Pancreas (tissue), 10 donors: ENCODE measurements around the gene NRIP2. TPM values are rescaled to one million over a fixed set of nuclear protein-coding genes. Genes with fewer than 3 reads are reported as not detected.

Experiments
- ATAC-seq, 4 donors: fragments of 200-7000 bp; cut with Tn5 transposase; one replicate each; pipeline versions ENCODE4 v1.8.0 to v1.9.1; 2020; ENCODE audit warnings: mild to moderate bottlenecking in 4 of 4, moderate library complexity in 4 of 4
- DNase-seq, 6 donors: peaks; one replicate each; pipeline ENCODE4 v3.0.0-alpha.2; 2020
- FAIRE-seq: peaks from 2 replicates; lab custom pipeline; 2012; peaks lifted over from hg19 to GRCh38; lab: Jason Lieb, UNC
- H3K27ac ChIP-seq, 4 donors: fragments of 200-600 bp; sonication (generic); 1 replicate in 3 of 4; 2 replicates in 1 of 4; pipeline versions ENCODE4 v1.5.0 to v1.8.0; 2020
- H3K27me3 ChIP-seq, 4 donors: fragments of 200-600 bp; one replicate each; pipeline ENCODE4 v1.8.0; 2021
- H3K36me3 ChIP-seq, 3 donors: fragments of 200-600 bp; sonication (generic) in 1 of 3; one replicate each; pipeline versions ENCODE4 v1.5.0 to v1.8.0; 2020 to 2021
- H3K4me1 ChIP-seq, 3 donors: fragments of 200-600 bp; one replicate each; pipeline ENCODE4 v1.8.0; 2021
- H3K4me3 ChIP-seq, 4 donors: fragments of 200-600 bp; sonication (generic) in 2 of 4; one replicate each; pipeline versions ENCODE4 v1.5.0 to v1.8.0; 2020 to 2021
- H3K9me3 ChIP-seq, 4 donors: fragments of 200-600 bp; one replicate each; pipeline ENCODE4 v1.8.0; 2021
- WGBS, 2 donors: extraction: QIAGEN DNeasy Blood & Tissue Kit; methylation state at CpG; one replicate each; pipeline ENCODE4 v1.1.7; 2013; 5-methylcytosine and 5-hydroxymethylcytosine counted together
- intact Hi-C, 3 donors: fragments of 100-400 bp; cut with DNase I; formaldehyde crosslinking; loops; one replicate each; pipeline versions ENCODE4 v1.11.1 to v1.14.2; 2022
- polyA plus RNA-seq, 2 donors: library from polyadenylated mRNA; stranded (reverse); fragments of 200-250 nt; gene quantifications; one replicate each; pipeline ENCODE4 v1.2.3, GENCODE V29; 2013
- total RNA-seq, 6 donors: library from RNA; stranded (reverse); fragmentation: NEBNext Ultra II Directional in 4 of 6; extraction: Animal tissue kit (Norgen Biotek cat#: 25700) in 4 of 6; gene quantifications; one replicate each; pipeline versions ENCODE4 v1.2.1 to v1.2.4, GENCODE V29; 2021 to 2023
- TF ChIP-seq, protein P1 (sequence below), 4 donors: fragments of 200-600 bp; sonication (generic) in 3 of 4; IDR thresholded peaks; one replicate each; pipeline versions ENCODE4 v1.5.0 to v1.8.0; 2021; ENCODE audit warnings: antibody characterized with exemption in 4 of 4
- donor health status: healthy with polysubstance abuse.
- donor health status: DM: no; HTN: no; CAD: no; lungs with moderate emphysema.
- donor health status: DM: no; HTN: no; CAD: no.
- donor health status: control.
- donor health status: control.
- donor health status: Bipolar disorder and iron deficiency.
- donor health status: DM: yes; HTN: yes; CAD: no.
- donor health status: DM: no; HTN: no; CAD: no.
- donor health status: DM: no; HTN: no; CAD: no.
- donor health status: DM: yes; HTN: yes; CAD: no.

The NRIP2 gene
- total and polyA plus RNA-seq, 8 donors, result 0.13 to 1.2 (median 0.56) TPM

- Histone ChIP-seq H3K4me1 (peaks cover 8 to 12% (median 10%) of the 10 kb centered on the region in 3 donors), H3K27ac (peak within 1 kb of the TSS; percentile 90 to 96 (median 94)), H3K36me3 (peaks cover 0 to 2% (median 0%) of the 10 kb centered on the region in 3 donors), H3K9me3 (no peaks in the 10 kb centered on the region), H3K4me3 (peak within 1 kb of the TSS; percentile 37 to 61 (median 57)), H3K27me3 (no peaks in the 10 kb centered on the region)
- FAIRE-seq, result peak; percentile 91
- WGBS, 2 donors, result 0% methylated on average over 48 of the region's 48 CpGs
- peak; percentile 92 to 99 (median 98) for DNase-seq
- TF ChIP-seq, protein P1, sequence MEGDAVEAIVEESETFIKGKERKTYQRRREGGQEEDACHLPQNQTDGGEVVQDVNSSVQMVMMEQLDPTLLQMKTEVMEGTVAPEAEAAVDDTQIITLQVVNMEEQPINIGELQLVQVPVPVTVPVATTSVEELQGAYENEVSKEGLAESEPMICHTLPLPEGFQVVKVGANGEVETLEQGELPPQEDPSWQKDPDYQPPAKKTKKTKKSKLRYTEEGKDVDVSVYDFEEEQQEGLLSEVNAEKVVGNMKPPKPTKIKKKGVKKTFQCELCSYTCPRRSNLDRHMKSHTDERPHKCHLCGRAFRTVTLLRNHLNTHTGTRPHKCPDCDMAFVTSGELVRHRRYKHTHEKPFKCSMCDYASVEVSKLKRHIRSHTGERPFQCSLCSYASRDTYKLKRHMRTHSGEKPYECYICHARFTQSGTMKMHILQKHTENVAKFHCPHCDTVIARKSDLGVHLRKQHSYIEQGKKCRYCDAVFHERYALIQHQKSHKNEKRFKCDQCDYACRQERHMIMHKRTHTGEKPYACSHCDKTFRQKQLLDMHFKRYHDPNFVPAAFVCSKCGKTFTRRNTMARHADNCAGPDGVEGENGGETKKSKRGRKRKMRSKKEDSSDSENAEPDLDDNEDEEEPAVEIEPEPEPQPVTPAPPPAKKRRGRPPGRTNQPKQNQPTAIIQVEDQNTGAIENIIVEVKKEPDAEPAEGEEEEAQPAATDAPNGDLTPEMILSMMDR (IDR thresholded peaks at IDR 0.05), result no peak
- intact Hi-C loops, result no loop called here
- ATAC-seq, result peak; percentile 95 to 98 (median 95)
Observed at GRCh38 chr12:2812290-2813213, 22.3 kb downstream of the NRIP2 start, which contains the start of gene ITFG2. Gene ITFG2, plus strand, starts transcription at chr12:2812668. Its CDS starts 93 bp downstream, at chr12:2812761.

DNA sequence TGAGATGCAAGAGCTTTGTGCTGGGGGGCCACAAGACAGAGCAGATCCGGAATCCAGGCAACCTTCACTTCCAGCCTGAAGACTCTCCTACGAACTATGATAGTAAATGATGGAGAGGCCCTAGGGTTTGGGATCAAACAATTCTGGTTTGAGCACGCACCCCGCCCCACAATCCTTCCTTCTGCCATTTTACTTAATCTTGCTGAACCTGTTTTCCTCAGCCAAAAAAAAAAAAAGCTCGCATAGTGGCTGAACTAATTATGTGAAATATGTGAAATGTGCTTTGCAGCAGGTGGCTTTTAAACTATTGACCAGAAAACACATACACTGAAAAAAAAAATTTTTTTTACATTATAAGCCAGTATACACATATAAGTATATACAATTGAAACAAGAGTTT lies 23.0 kb downstream of the NRIP2 start:
- TF ChIP-seq, protein P1 (IDR thresholded peaks at IDR 0.05), result no peak
- DNase-seq (no peak), FAIRE-seq (no peak), ATAC-seq (no peak)
- Histone ChIP-seq H3K27me3 (no peaks in the 10 kb centered on the region), H3K36me3 (no peaks in the 10 kb centered on the region), H3K9me3 (no peaks in the 10 kb centered on the region), H3K4me1 (peaks cover 8 to 12% (median 10%) of the 10 kb centered on the region in 3 donors), H3K4me3 (peak overlapping the region; percentile 37 to 61 (median 57)), H3K27ac (peak overlapping the region in 3 of 4 donors; percentile 94 to 96 (median 94))
- intact Hi-C loops, result no loop called here
- 43 to 47% methylated on average over 5 of the region's 5 CpGs for WGBS, 2 donors

GRCh38 chr12:2806700-2807099 lies 28.1 kb downstream of the NRIP2 start:
- Histone ChIP-seq H3K27me3 (no peaks in the 10 kb centered on the region), H3K9me3 (no peaks in the 10 kb centered on the region), H3K4me1 (peaks cover 0 to 1% (median 0%) of the 10 kb centered on the region in 3 donors), H3K4me3 (no peak overlapping the region), H3K27ac (no peak overlapping the region), H3K36me3 (peaks cover 6 to 36% (median 17%) of the 10 kb centered on the region in 3 donors)
- 88 to 89% methylated on average over 6 of the region's 6 CpGs for WGBS, 2 donors
- intact Hi-C loops, result no loop called here
- ATAC-seq (no peak), FAIRE-seq (no peak), DNase-seq (no peak)
- TF ChIP-seq, protein P1 (IDR thresholded peaks at IDR 0.05), result no peak

- TF ChIP-seq, protein P1 (IDR thresholded peaks at IDR 0.05), result no peak
- DNase-seq (no peak), FAIRE-seq (no peak), ATAC-seq (no peak)
- no peaks in the 10 kb centered on the region for H3K4me1 ChIP-seq
- no peaks in the 10 kb centered on the region for H3K9me3 ChIP-seq
- peaks cover 6 to 52% (median 31%) of the 10 kb centered on the region in 3 donors for H3K36me3 ChIP-seq
- H3K27me3 ChIP-seq, result no peaks in the 10 kb centered on the region
- intact Hi-C loops, result no loop called here
- H3K4me3 ChIP-seq, result no peak overlapping the region
- WGBS, 2 donors, result 53 to 54% methylated on average over 2 of the region's 2 CpGs
- H3K27ac ChIP-seq, result no peak overlapping the region
Observed at GRCh38 chr12:2805143-2805520, 29.7 kb downstream of the NRIP2 start.
